Suppressor macrophage (primary cell): ENCODE results near the gene CELF2.
A peak's percentile ranks its signal among the peaks of the same experiment; 100 is the strongest.

Source experiments
- DNase-seq, 4 experiments: peaks; one replicate each; pipeline ENCODE4 v3.0.0-alpha.2; 2020 to 2022

The CELF2 gene

DNA sequence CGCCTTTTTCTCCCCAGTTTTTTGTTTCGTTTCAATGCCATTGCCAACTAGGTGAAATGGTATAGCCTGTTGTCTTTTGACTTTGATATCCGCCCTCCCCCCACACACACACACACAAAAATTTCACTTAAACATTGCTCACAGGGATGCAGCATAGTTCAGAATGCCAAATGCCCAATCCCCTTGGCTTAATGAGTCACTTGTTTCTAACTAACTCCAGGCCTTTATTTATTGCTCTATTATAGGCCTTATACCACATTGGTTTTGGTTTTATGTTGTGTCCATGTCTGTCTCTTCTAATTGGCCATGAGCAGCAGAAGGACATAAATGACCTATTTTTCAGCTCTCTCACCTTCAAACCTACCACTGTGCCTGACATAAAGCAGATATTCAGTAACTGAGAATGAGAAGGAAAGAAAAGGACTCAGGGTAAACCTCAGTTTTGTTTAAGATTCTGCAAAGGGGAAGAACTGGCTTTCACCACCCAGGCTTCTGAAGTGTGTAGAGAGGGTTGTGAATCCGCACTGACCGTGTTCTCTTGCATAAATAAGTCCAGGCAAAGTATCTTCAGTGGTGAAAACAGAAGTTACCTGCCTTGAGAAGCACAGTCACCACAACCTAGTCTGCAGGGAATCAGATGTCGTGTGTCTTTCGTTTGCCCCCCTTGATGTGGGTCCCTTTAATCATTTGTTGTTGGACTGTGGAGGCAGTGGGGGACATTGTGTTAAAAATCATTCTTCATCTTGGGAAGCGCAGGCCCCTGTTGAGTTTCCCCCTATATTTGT is 139.8 kb downstream of the CELF2 start:
- no peak for DNase-seq

DNA sequence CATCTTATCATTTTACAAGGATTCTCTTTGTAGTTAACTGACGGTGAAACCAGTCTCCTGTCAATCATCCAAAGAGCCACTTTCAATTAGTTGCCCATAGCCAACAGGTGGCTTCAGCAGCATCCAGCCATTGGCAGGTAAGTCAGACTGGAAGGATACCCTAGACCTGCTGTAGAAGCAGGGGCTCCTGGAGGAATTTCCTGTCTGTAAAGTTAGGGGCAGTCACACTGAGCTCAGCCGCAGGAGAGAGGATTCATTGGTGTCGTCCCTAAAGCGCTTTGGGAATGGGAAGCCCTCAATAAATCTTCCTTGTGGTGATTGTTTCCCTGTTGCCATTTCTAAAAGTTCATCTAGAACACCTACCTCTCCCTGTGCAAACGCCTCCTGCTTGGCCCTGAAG is 140.4 kb downstream of the CELF2 start:
- no peak for DNase-seq

- no peak for DNase-seq
These were observed 142.0 kb downstream of the CELF2 start for GRCh38 chr10:11159543-11160215.

DNA sequence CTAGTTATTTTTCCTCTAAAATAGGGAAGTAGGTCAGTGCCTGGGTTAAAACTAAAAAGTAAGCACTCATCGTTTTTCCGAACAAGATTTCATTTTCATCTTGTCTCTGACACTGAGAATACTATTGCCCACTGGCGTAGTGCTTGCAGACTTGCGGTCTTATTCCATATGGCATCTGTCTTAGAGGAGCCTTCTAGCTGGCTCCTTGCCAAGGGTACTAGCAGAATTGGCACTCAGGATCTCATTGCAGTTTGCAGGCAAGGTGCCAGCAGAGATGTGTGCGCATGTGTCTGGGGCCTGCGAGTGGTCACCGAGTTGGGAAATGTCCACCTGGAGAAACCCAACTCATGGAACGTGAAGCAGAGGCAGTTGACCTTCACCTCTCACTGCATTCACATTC is 143.4 kb downstream of the CELF2 start:
- peak; percentile 56 to 78 (median 69) for DNase-seq

GRCh38 chr10:11161910-11162309 is 144.2 kb downstream of the CELF2 start:
- DNase-seq, result no peak

- peak; percentile 87 to 95 (median 90) for DNase-seq
These were observed 145.3 kb downstream of the CELF2 start for GRCh38 chr10:11162828-11163599.

DNA sequence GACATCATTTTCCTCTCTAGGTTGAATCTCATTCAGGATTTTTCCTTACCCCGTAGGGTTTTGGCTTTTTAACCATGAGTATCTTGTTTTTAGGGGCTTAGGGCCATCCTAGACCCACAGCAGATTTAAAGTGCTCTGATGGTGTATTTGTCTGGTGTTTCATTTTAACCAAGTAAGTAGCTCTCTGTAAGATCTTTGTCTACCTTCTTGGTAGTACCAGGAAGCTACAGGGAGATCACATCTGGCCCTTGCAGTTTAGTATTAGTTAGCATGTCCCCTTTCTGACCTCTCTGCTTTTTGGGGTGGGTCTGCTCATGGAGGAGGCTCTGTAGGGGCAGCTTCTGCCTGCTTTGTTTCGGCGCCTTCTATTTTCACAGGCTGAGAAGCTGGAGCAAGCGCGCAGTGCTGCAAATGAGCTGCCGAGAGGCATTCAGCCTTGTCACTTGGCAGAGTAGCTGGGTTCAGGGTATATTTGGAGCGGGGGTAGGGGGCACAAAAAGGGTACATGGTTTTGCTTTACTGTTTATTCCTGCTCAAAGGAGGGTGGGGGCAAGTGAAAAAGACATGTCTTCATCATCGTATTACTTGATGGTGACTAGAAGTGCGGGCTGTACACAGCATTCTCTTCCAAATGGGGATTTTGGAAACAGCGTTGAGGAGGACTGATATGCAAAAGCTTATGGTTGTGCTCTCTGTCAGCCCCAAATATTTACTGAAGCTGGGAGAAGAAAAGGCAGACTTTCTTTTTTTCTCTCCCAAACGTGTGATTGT is 146.3 kb downstream of the CELF2 start:
- DNase-seq, result no peak

- DNase-seq, result no peak
These were observed 146.8 kb downstream of the CELF2 start for GRCh38 chr10:11164551-11164802.

GRCh38 chr10:11164803-11165590 is 147.3 kb downstream of the CELF2 start:
- peak; percentile 74 to 88 (median 83) for DNase-seq

DNA sequence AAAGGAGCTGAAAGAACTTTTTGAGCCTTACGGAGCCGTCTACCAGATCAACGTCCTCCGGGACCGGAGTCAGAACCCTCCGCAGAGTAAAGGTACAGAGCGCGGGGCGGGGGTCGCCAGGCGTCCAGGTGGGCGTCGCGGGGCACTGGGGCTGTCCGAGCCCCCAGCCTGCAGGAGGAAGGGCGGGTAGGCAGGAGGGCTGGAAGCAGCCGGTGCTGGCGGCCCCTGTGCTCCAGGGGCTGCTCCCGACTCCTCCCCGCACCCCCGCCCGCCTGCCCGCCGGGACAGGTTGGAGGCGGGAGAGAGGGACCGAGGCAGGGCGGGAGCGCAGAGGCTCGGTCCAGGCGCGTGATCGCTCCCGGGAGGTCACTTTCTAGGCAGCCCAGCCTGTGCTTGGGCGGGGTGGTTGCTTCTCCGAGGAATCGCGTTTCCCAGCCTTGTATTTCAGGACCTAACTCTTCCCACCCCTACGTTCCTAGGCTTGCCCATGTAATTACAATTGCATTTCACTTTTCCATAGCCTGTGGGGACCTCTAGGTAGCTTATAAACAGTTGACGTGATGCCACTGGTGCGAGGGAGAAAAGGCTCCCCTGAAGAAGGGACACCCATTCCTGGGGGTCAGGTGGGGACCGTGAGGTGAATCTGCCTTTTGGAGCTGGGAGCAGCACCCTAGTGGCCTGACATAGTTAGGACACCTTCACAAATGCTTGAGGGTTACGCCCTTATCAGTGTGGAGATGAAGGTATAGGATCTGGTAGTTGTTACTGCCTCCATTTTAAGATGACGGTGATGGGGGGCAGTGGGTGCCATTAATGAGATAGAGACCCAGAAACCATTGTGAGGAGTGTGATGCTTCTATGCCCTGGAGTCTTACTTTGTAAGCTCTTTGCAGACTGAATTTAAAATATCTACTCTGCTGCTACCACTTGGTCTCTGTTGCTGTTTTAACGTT is 148.2 kb downstream of the CELF2 start:
- DNase-seq, result peak; percentile 58 to 78 (median 74)

GRCh38 chr10:11166550-11166949 is 148.9 kb downstream of the CELF2 start:
- peak in 1 of 4 experiments; percentile 39 for DNase-seq

DNA sequence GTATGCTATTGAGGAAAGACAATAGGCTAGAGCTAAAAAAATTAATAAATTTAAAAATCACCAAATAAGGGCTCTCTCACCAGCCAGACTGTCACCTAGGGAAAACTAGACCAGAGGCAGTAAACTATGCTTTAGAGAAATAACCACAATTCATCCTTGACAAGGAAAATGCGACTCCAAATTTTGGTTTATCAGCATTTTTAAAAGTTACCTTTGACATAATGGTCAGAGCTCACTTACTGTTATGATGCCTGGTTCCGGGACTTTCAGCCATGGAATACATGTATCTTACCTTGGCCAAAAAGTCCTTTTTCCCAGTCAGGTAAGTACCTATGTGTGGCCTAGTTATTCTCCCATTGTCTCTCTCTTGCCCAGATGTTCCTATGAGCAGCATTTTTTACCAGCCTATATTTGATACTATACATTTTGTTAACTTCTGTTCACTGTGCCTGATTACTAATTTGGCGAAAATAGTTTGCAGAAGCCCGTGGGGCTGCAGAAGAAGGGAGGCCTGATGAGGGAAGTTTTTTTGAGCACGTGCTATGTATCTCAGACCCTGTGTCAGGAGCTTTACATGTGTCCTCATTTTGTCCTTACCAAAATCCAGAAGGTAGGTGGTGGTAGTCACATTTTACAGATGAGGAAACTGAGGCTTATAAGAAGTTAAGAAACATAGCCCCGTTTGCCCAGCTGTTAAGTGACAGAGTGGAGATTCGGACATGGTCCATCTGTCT is 149.7 kb downstream of the CELF2 start:
- peak in 3 of 4 experiments; percentile 64 to 67 (median 66) for DNase-seq

DNA sequence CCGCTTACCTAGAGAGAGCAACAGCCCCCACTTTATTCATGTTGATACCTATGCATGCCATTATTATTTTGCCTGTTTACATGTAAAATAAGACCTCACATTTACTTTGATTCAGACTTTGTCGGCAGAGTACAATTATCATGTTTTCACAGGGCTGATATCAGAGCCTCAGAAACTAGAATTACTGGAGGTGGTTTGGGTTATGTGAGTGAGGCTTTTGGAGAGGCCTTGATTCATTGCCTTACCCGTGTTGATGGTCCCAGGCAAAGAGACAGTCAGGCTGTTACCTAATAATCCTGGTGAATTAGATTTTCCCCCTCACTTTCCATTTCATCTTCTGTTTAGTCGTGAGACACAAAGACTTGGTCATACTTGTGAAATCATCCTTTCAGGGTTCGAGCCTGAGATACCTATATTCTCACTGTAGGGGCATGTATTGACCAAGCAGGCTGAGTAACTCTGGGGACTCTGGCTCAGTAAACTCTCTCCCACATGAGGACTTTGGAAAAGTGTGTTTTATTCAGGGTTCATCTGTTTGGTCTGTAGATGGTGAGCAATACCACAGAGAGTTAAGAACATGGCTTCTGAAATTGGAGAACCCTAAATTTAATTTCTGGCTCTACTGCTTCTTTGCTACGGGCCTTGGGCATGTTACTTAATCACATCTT is 150.9 kb downstream of the CELF2 start:
- DNase-seq, result no peak

DNA sequence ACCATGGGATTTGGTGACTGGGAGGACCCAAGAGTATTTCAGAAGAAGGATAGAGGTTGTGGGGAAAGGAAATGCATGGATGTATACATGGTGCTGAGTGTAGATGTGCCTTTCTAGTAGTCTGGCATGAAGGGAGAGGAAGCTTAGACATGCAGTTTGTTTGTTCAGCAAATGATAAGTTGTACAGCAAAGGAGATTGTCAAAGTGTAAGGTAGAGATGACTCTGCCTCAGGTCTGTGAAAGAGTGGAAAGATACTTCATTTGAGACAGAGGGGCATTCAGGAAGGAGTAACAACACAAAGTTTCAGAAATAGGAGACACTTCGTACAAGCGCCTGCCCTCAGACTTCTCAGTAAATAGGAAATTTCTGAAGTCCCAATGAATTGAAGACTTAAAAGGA is 152.3 kb downstream of the CELF2 start:
- DNase-seq, result no peak

DNA sequence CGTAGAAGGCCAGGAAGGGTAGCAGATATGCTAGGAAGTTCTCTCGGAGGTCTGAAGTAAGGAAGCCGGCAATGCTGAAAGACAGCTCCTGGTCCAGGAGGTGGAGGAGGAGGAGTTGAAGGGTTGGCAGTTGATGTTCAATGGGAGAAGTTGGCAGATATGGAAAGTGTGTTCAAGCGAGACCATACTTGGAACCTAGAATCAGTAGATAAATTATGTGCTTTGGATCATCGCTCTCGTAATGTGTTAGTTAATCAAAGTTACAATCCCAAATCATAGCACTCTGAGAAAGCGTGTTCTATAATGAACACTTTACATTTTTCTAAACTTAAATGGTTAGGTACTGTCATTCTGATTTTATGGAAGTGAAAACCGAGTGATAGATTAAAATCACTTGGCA is 152.9 kb downstream of the CELF2 start:
- no peak for DNase-seq

- DNase-seq, result peak; percentile 70 to 92 (median 84)
These were observed 153.6 kb downstream of the CELF2 start for GRCh38 chr10:11170993-11171851.

- DNase-seq, result no peak
These were observed 155.4 kb downstream of the CELF2 start for GRCh38 chr10:11173042-11173441.

GRCh38 chr10:11175823-11176243 is 158.2 kb downstream of the CELF2 start:
- DNase-seq, result peak; percentile 72 to 92 (median 84)
